H1 (cell line): ENCODE data around the gene TFF2. TPM values are rescaled to one million over a fixed set of nuclear protein-coding genes. Genes with fewer than 3 reads are reported as not detected.

Experiments
- EP300 ChIP-seq, 2 experiments: IDR thresholded peaks; 1 replicate in 1 of 2; 2 replicates in 1 of 2; pipeline ENCODE4 v1.6.1; 2011 to 2012; ENCODE audit warnings: low read depth in 2 of 2, low read length in 2 of 2, mild to moderate bottlenecking in 2 of 2, borderline replicate concordance in 1 of 2, inconsistent platforms in 1 of 2, moderate library complexity in 1 of 2
- KDM1A ChIP-seq: fragments of 200-600, 300-600 bp; sonication (generic); IDR thresholded peaks from 2 replicates; pipeline ENCODE4 v1.7.1; 2016; ENCODE audit warnings: mild to moderate bottlenecking, low read length, borderline replicate concordance
- POLR2A ChIP-seq, 2 experiments: IDR thresholded peaks; 1 replicate in 1 of 2; 2 replicates in 1 of 2; pipeline ENCODE4 v1.6.1; 2011; ENCODE audit warnings: low read depth in 2 of 2, low read length in 2 of 2, mild to moderate bottlenecking in 2 of 2; ENCODE audit errors: control extremely low read depth in 1 of 2
- POLR2AphosphoS5 ChIP-seq: IDR thresholded peaks from 2 replicates; pipeline ENCODE4 v1.6.1; 2011; ENCODE audit warnings: low read depth, low read length
- TEAD4 ChIP-seq: IDR thresholded peaks from 2 replicates; pipeline ENCODE4 v1.6.1; 2012; ENCODE audit warnings: low read depth, low read length, inconsistent platforms, mixed read lengths
- polyA plus RNA-seq, 7 experiments: library from polyadenylated mRNA; depleted of rRNA in 3 of 7; stranded (reverse) in 5 of 7; unstranded in 2 of 7; fragments of >200 nt in 5 of 7; fragments of 200-250 nt in 2 of 7; gene quantifications; 1 replicate in 5 of 7; 2 replicates in 1 of 7; 4 replicates in 1 of 7; pipeline versions ENCODE4 v1.2.1 to v1.2.3, GENCODE V29; 2011 to 2013; ENCODE audit warnings: missing spikeins in 2 of 7, mixed read lengths in 2 of 7
- total RNA-seq: library from RNA; stranded (reverse); fragmentation: NEBNext Ultra II Directional; extraction: Animal tissue kit (Norgen Biotek cat#: 25700); gene quantifications from 2 replicates; pipeline ENCODE4 v1.2.1, GENCODE V29; 2021
- TF ChIP-seq, protein P1 (sequence below): fragments of 300-600 bp; sonication (generic); IDR thresholded peaks from 2 replicates; pipeline ENCODE4 v1.7.1; 2012; ENCODE audit warnings: low read length, moderate library complexity, mild to moderate bottlenecking, inconsistent platforms; ENCODE audit not compliant: insufficient replicate concordance

The TFF2 gene
- total and polyA plus RNA-seq, 2 of the 8 experiments (the other 6 are each of a cell fraction or from before 2014, with no cell fraction given): not detected

GRCh38 chr21:42388740-42389448 lies 38.1 kb upstream of the TFF2 start (continued):
- TF ChIP-seq, protein P1, sequence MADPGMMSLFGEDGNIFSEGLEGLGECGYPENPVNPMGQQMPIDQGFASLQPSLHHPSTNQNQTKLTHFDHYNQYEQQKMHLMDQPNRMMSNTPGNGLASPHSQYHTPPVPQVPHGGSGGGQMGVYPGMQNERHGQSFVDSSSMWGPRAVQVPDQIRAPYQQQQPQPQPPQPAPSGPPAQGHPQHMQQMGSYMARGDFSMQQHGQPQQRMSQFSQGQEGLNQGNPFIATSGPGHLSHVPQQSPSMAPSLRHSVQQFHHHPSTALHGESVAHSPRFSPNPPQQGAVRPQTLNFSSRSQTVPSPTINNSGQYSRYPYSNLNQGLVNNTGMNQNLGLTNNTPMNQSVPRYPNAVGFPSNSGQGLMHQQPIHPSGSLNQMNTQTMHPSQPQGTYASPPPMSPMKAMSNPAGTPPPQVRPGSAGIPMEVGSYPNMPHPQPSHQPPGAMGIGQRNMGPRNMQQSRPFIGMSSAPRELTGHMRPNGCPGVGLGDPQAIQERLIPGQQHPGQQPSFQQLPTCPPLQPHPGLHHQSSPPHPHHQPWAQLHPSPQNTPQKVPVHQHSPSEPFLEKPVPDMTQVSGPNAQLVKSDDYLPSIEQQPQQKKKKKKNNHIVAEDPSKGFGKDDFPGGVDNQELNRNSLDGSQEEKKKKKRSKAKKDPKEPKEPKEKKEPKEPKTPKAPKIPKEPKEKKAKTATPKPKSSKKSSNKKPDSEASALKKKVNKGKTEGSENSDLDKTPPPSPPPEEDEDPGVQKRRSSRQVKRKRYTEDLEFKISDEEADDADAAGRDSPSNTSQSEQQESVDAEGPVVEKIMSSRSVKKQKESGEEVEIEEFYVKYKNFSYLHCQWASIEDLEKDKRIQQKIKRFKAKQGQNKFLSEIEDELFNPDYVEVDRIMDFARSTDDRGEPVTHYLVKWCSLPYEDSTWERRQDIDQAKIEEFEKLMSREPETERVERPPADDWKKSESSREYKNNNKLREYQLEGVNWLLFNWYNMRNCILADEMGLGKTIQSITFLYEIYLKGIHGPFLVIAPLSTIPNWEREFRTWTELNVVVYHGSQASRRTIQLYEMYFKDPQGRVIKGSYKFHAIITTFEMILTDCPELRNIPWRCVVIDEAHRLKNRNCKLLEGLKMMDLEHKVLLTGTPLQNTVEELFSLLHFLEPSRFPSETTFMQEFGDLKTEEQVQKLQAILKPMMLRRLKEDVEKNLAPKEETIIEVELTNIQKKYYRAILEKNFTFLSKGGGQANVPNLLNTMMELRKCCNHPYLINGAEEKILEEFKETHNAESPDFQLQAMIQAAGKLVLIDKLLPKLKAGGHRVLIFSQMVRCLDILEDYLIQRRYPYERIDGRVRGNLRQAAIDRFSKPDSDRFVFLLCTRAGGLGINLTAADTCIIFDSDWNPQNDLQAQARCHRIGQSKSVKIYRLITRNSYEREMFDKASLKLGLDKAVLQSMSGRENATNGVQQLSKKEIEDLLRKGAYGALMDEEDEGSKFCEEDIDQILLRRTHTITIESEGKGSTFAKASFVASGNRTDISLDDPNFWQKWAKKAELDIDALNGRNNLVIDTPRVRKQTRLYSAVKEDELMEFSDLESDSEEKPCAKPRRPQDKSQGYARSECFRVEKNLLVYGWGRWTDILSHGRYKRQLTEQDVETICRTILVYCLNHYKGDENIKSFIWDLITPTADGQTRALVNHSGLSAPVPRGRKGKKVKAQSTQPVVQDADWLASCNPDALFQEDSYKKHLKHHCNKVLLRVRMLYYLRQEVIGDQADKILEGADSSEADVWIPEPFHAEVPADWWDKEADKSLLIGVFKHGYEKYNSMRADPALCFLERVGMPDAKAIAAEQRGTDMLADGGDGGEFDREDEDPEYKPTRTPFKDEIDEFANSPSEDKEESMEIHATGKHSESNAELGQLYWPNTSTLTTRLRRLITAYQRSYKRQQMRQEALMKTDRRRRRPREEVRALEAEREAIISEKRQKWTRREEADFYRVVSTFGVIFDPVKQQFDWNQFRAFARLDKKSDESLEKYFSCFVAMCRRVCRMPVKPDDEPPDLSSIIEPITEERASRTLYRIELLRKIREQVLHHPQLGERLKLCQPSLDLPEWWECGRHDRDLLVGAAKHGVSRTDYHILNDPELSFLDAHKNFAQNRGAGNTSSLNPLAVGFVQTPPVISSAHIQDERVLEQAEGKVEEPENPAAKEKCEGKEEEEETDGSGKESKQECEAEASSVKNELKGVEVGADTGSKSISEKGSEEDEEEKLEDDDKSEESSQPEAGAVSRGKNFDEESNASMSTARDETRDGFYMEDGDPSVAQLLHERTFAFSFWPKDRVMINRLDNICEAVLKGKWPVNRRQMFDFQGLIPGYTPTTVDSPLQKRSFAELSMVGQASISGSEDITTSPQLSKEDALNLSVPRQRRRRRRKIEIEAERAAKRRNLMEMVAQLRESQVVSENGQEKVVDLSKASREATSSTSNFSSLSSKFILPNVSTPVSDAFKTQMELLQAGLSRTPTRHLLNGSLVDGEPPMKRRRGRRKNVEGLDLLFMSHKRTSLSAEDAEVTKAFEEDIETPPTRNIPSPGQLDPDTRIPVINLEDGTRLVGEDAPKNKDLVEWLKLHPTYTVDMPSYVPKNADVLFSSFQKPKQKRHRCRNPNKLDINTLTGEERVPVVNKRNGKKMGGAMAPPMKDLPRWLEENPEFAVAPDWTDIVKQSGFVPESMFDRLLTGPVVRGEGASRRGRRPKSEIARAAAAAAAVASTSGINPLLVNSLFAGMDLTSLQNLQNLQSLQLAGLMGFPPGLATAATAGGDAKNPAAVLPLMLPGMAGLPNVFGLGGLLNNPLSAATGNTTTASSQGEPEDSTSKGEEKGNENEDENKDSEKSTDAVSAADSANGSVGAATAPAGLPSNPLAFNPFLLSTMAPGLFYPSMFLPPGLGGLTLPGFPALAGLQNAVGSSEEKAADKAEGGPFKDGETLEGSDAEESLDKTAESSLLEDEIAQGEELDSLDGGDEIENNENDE: no peak
- no peak for TF ChIP-seq POLR2A (IDR thresholded peaks at IDR 0.05; ENCODE audit: control extremely low read depth in 1 of 2, low read depth in 2 of 2, low read length in 2 of 2)
- peak in 1 of 2 experiments; percentile 64; a peak in 1 of 3 replicates for TF ChIP-seq EP300 (IDR thresholded peaks at IDR 0.05; ENCODE audit: borderline replicate concordance in 1 of 2, low read depth in 2 of 2, low read length in 2 of 2)
- TF ChIP-seq TEAD4: peak; percentile 90
- TF ChIP-seq KDM1A: peak; percentile 51; the same call in 1 of the 2 replicates
- no peak for TF ChIP-seq POLR2AphosphoS5
